IMR-90 (cell line): ENCODE data around the gene GNAO1. TPM values are rescaled to one million over a fixed set of nuclear protein-coding genes. Genes with fewer than 3 reads are reported as not detected.

Experiments
- ATAC-seq: fragments of 200-7000 bp; cut with Tn5 transposase; 2 replicates; pipeline ENCODE4 v1.9.1; 2020; ENCODE audit warnings: low read depth, mild to moderate bottlenecking, moderate library complexity
- BruUV-seq: library from RNA; stranded (reverse); fragments of 400-500 nt; replicated peaks from 2 replicates; lab custom pipeline; 2021; lab: Mats Ljungman, UMichigan
- CTCF ChIA-PET: fragments of 300-600 bp; formaldehyde crosslinking; extraction: SDS; loops from one replicate; lab custom pipeline; 2021; ENCODE audit warnings: antibody characterized with exemption; lab: Yijun Ruan, JAX
- POLR2A ChIA-PET: fragments of 300-600 bp; sonication (Branson Sonifier 250); formaldehyde crosslinking; loops from one replicate; lab custom pipeline; 2022; ENCODE audit warnings: antibody characterized with exemption; ENCODE audit not compliant: unreplicated experiment; lab: Charles Lee
- DNase-seq: peaks from one replicate; pipeline ENCODE4 v3.0.0; 2013
- H2AFZ ChIP-seq: replicated peaks from 2 replicates; pipeline ENCODE3; 2013; ENCODE audit warnings: low read length, mild to moderate bottlenecking; ENCODE audit not compliant: poor library complexity
- H2AK5ac ChIP-seq: 2 replicates; pipeline ENCODE4 v1.6.1; 2013; ENCODE audit warnings: low read depth, low read length, inconsistent platforms
- H2AK9ac ChIP-seq: replicated peaks from 2 replicates; pipeline ENCODE3; 2013; ENCODE audit warnings: mild to moderate bottlenecking, low read depth, low read length, moderate library complexity; ENCODE audit not compliant: poor library complexity
- H2BK120ac ChIP-seq: 2 replicates; pipeline ENCODE4 v1.6.1; 2013; ENCODE audit warnings: low read depth, low read length, inconsistent platforms
- H2BK15ac ChIP-seq: 3 replicates; pipeline ENCODE4 v1.6.1; 2013; ENCODE audit warnings: low read depth, low read length, inconsistent platforms
- H2BK20ac ChIP-seq: 2 replicates; pipeline ENCODE4 v1.6.1; 2013; ENCODE audit warnings: low read depth, mild to moderate bottlenecking, inconsistent platforms, low read length, moderate library complexity
- H2BK5ac ChIP-seq: 2 replicates; pipeline ENCODE4 v1.6.1; 2013; ENCODE audit warnings: mild to moderate bottlenecking, low read depth, low read length, inconsistent platforms; ENCODE audit not compliant: poor library complexity, severe bottlenecking
- H3K14ac ChIP-seq: replicated peaks from 2 replicates; pipeline ENCODE4 v1.6.1; 2013; ENCODE audit warnings: low read depth, low read length, inconsistent platforms
- H3K18ac ChIP-seq: 2 replicates; pipeline ENCODE4 v1.6.1; 2013; ENCODE audit warnings: low read depth, low read length, control low read depth
- H3K23ac ChIP-seq: 2 replicates; pipeline ENCODE4 v1.6.1; 2013; ENCODE audit warnings: low read depth, low read length, inconsistent platforms
- H3K27ac ChIP-seq: 2 replicates; pipeline ENCODE4 v1.5.1; 2013; ENCODE audit warnings: mild to moderate bottlenecking, control low read depth, low read length; ENCODE audit not compliant: insufficient read depth
- H3K27me3 ChIP-seq: 2 replicates; pipeline ENCODE4 v1.6.1; 2013; ENCODE audit warnings: low read length; ENCODE audit not compliant: control insufficient read depth, insufficient read depth
- H3K36me3 ChIP-seq: 2 replicates; pipeline ENCODE4 v1.6.1; 2013; ENCODE audit warnings: low read length, mixed read lengths; ENCODE audit not compliant: control insufficient read depth, insufficient read depth
- H3K4ac ChIP-seq: 2 replicates; pipeline ENCODE4 v1.6.1; 2013; ENCODE audit warnings: low read depth, low read length, inconsistent platforms
- H3K4me1 ChIP-seq: 2 replicates; pipeline ENCODE4 v1.6.1; 2013; ENCODE audit warnings: low read length, mixed read lengths; ENCODE audit not compliant: control insufficient read depth, insufficient read depth
- H3K4me2 ChIP-seq: 2 replicates; pipeline ENCODE4 v1.6.1; 2013; ENCODE audit warnings: low read depth, mild to moderate bottlenecking, control low read depth, low read length, moderate library complexity
- H3K4me3 ChIP-seq: 2 replicates; pipeline ENCODE4 v1.5.1; 2013; ENCODE audit warnings: low read depth, mild to moderate bottlenecking, control low read depth, low read length, moderate library complexity; ENCODE audit not compliant: insufficient read depth
- H3K56ac ChIP-seq: 2 replicates; pipeline ENCODE4 v1.6.1; 2013; ENCODE audit warnings: low read length, inconsistent platforms; ENCODE audit not compliant: insufficient read depth; ENCODE audit errors: extremely low read depth
- H3K79me1 ChIP-seq, 2 experiments: 2 replicates each; pipeline ENCODE4 v1.6.1; 2013; ENCODE audit warnings: low read length in 2 of 2, inconsistent platforms in 1 of 2, low read depth in 1 of 2
- H3K9ac ChIP-seq: 2 replicates; pipeline ENCODE4 v1.6.1; 2013; ENCODE audit warnings: low read depth, low read length, control low read depth
- H3K9me1 ChIP-seq: 2 replicates; pipeline ENCODE4 v1.6.1; 2013; ENCODE audit warnings: low read length, inconsistent platforms; ENCODE audit not compliant: insufficient read depth
- H3K9me3 ChIP-seq: 2 replicates; pipeline ENCODE4 v1.6.1; 2013; ENCODE audit warnings: low read length; ENCODE audit not compliant: control insufficient read depth, insufficient read depth
- H4K20me1 ChIP-seq: 2 replicates; pipeline ENCODE4 v1.6.1; 2013; ENCODE audit warnings: low read length, inconsistent platforms; ENCODE audit not compliant: insufficient read depth
- H4K5ac ChIP-seq: 2 replicates; pipeline ENCODE4 v1.6.1; 2013; ENCODE audit warnings: mild to moderate bottlenecking, low read depth, low read length, control low read depth
- H4K8ac ChIP-seq, 2 experiments: 2 replicates each; pipeline ENCODE4 v1.6.1; 2013; ENCODE audit warnings: low read depth in 2 of 2, low read length in 2 of 2, control low read depth in 1 of 2, inconsistent platforms in 1 of 2
- H4K91ac ChIP-seq: 2 replicates; pipeline ENCODE4 v1.6.1; 2013; ENCODE audit warnings: low read depth, low read length, inconsistent platforms; ENCODE audit not compliant: insufficient read depth
- BHLHE40 ChIP-seq: fragments of 150-350 bp; IDR thresholded peaks from 2 replicates; pipeline ENCODE4 v1.6.1; 2016; ENCODE audit warnings: mild to moderate bottlenecking, low read depth, low read length
- CEBPB ChIP-seq: IDR thresholded peaks from 2 replicates; pipeline ENCODE4 v1.6.1; 2012; ENCODE audit warnings: low read depth, low read length, improper control_type of control experiment
- FOS ChIP-seq: fragments of 150-350 bp; IDR thresholded peaks from 2 replicates; pipeline ENCODE4 v1.6.1; 2016; ENCODE audit warnings: low read depth, low read length
- MAZ ChIP-seq: IDR thresholded peaks from 2 replicates; pipeline ENCODE4 v1.6.1; 2012; ENCODE audit warnings: low read depth, mild to moderate bottlenecking, low read length, improper control_type of control experiment, moderate library complexity, borderline replicate concordance
- MXI1 ChIP-seq: IDR thresholded peaks from 2 replicates; pipeline ENCODE4 v1.6.1; 2012; ENCODE audit warnings: low read depth, mild to moderate bottlenecking, low read length, moderate library complexity, borderline replicate concordance
- NFE2L2 ChIP-seq: fragments of 150-350 bp; IDR thresholded peaks from 2 replicates; pipeline ENCODE4 v1.6.1; 2016; ENCODE audit warnings: low read depth, mild to moderate bottlenecking, low read length
- POLR2A ChIP-seq: IDR thresholded peaks from 2 replicates; pipeline ENCODE4 v1.6.1; 2012; ENCODE audit warnings: mild to moderate bottlenecking, low read depth, low read length
- RAD21 ChIP-seq: IDR thresholded peaks from 2 replicates; pipeline ENCODE4 v1.6.1; 2012; ENCODE audit warnings: low read length, improper control_type of control experiment
- RCOR1 ChIP-seq: IDR thresholded peaks from 2 replicates; pipeline ENCODE4 v1.6.1; 2012; ENCODE audit warnings: mild to moderate bottlenecking, low read length, improper control_type of control experiment; ENCODE audit not compliant: insufficient replicate concordance
- RFX5 ChIP-seq: IDR thresholded peaks from 2 replicates; pipeline ENCODE4 v1.8.0; 2012; ENCODE audit warnings: low read depth, mild to moderate bottlenecking, low read length, moderate library complexity
- WGBS, 2 experiments: methylation state at CpG; one replicate each; pipeline versions ENCODE4 v1.1.5 to v1.1.7; 2013; ENCODE audit warnings: missing lambda C conversion rate in 2 of 2; ENCODE audit not compliant: insufficient read length in 1 of 2; ENCODE audit errors: extremely low coverage in 2 of 2; 5-methylcytosine and 5-hydroxymethylcytosine counted together
- dilution Hi-C: fragments of 300-500 bp; cut with HindIII; formaldehyde crosslinking; loops from one replicate; pipeline ENCODE4 v1.14.3; 2018; ENCODE audit warnings: low sequenced_read_pairs; ENCODE audit not compliant: unreplicated experiment
- in situ Hi-C: fragments of 300-500 bp; cut with MboI; formaldehyde crosslinking; loops from 3 replicates; pipeline ENCODE4 v1.14.3; 2019; ENCODE audit warnings: low sequenced_read_pairs, inconsistent platforms, mixed read lengths
- intact Hi-C: fragments of 100-400 bp; cut with micrococcal nuclease; formaldehyde crosslinking; loops from 2 replicates; pipeline ENCODE4 v1.10.0; 2022
- polyA plus RNA-seq, 3 experiments: library from polyadenylated mRNA; depleted of rRNA; stranded (reverse); fragments of >200 nt; gene quantifications; 2 replicates each; pipeline ENCODE4 v1.2.3, GENCODE V29; 2012; ENCODE audit warnings: low replicate concordance in 1 of 3
- total RNA-seq: library from RNA; depleted of rRNA; stranded (reverse); fragments of >200 nt; gene quantifications from 2 replicates; pipeline ENCODE4 v1.2.3, GENCODE V29; 2012
- TF ChIP-seq, protein P1 (sequence below): fragments of 150-350 bp; IDR thresholded peaks from 2 replicates; pipeline ENCODE4 v1.6.1; 2016; ENCODE audit warnings: low read depth, mild to moderate bottlenecking, low read length, moderate library complexity, borderline replicate concordance
- TF ChIP-seq, protein P2 (sequence below): conservative IDR thresholded peaks from 2 replicates; pipeline ENCODE4 v1.5.1; 2012; ENCODE audit warnings: mild to moderate bottlenecking, low read depth, low read length, improper control_type of control experiment

The GNAO1 gene
- total and polyA plus RNA-seq, 2 of the 4 experiments (the other 2 are of a cell fraction): under 0.01 to 0.07 TPM

DNA sequence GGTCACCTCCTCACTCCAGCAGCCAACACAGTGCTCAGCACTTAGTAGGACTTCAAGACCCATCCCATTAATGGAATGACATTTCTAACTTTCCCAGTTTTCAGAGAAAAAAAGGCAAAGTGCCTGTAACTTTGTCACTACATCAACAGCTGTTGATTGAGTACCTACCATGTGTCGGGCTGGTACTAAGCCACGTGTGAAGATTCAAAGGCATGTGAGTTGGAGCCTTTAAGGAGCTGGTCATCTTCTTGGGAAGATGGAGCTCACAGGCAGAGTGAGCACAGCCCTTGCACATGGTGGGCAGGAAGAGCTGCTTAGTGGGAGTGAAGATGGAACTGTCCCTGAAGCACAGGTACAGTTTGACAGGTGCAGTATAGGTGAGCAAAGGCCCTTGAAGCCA, 88.6 kb downstream of the GNAO1 start:
- Histone ChIP-seq H3K27me3 (peaks cover 13% of the 10 kb centered on the region; the same call in 1 of the 2 replicates), H3K9me3 (no peaks in the 10 kb centered on the region), H4K91ac (no peak overlapping the region), H4K8ac (no peak overlapping the region), H2BK120ac (no peak overlapping the region), H3K9ac (no peak overlapping the region), H3K4ac (no peak overlapping the region), H2BK15ac (no peak overlapping the region), H3K36me3 (no peaks in the 10 kb centered on the region), H4K20me1 (no peaks in the 10 kb centered on the region), H3K18ac (no peak overlapping the region), H3K79me1 (no peaks in the 10 kb centered on the region), H3K4me1 (no peaks in the 10 kb centered on the region), H2AFZ (no peak overlapping the region), H3K14ac (no peak overlapping the region), H3K27ac (no peak overlapping the region), H4K5ac (no peak overlapping the region), H2BK20ac (no peak overlapping the region), H3K9me1 (no peaks in the 10 kb centered on the region; the same call in 1 of the 2 replicates), H2BK5ac (no peak overlapping the region), H3K56ac (no peak overlapping the region), H2AK5ac (no peak overlapping the region), H3K4me3 (no peak overlapping the region), H3K4me2 (no peak overlapping the region), H3K23ac (no peak overlapping the region), H2AK9ac (no peak overlapping the region)
- ChIA-PET POLR2A (no interaction called here), CTCF (no interaction called here)
- no TSS peak for BruUV-seq
- no peak for ATAC-seq
- no peak for DNase-seq
- no CpG with 5 or more reads among the region's 2 CpGs for WGBS, 2 experiments
- in situ Hi-C loops: no loop called here
- intact Hi-C loops: no loop called here
- dilution Hi-C loops: no loop called here
- TF ChIP-seq RFX5 (no peak), POLR2A (no peak), MAZ (no peak), FOS (no peak), RAD21 (no peak), NFE2L2 (no peak), MXI1 (no peak), RCOR1 (no peak), BHLHE40 (no peak), CEBPB (no peak)
- TF ChIP-seq, protein P1, sequence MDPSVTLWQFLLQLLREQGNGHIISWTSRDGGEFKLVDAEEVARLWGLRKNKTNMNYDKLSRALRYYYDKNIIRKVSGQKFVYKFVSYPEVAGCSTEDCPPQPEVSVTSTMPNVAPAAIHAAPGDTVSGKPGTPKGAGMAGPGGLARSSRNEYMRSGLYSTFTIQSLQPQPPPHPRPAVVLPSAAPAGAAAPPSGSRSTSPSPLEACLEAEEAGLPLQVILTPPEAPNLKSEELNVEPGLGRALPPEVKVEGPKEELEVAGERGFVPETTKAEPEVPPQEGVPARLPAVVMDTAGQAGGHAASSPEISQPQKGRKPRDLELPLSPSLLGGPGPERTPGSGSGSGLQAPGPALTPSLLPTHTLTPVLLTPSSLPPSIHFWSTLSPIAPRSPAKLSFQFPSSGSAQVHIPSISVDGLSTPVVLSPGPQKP: no peak
- TF ChIP-seq, protein P2, sequence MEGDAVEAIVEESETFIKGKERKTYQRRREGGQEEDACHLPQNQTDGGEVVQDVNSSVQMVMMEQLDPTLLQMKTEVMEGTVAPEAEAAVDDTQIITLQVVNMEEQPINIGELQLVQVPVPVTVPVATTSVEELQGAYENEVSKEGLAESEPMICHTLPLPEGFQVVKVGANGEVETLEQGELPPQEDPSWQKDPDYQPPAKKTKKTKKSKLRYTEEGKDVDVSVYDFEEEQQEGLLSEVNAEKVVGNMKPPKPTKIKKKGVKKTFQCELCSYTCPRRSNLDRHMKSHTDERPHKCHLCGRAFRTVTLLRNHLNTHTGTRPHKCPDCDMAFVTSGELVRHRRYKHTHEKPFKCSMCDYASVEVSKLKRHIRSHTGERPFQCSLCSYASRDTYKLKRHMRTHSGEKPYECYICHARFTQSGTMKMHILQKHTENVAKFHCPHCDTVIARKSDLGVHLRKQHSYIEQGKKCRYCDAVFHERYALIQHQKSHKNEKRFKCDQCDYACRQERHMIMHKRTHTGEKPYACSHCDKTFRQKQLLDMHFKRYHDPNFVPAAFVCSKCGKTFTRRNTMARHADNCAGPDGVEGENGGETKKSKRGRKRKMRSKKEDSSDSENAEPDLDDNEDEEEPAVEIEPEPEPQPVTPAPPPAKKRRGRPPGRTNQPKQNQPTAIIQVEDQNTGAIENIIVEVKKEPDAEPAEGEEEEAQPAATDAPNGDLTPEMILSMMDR: no peak
